ENCODE results near the gene IL16.
A peak's percentile ranks its signal among the peaks of the same experiment; 100 is the strongest.

Gene IL16

DNA sequence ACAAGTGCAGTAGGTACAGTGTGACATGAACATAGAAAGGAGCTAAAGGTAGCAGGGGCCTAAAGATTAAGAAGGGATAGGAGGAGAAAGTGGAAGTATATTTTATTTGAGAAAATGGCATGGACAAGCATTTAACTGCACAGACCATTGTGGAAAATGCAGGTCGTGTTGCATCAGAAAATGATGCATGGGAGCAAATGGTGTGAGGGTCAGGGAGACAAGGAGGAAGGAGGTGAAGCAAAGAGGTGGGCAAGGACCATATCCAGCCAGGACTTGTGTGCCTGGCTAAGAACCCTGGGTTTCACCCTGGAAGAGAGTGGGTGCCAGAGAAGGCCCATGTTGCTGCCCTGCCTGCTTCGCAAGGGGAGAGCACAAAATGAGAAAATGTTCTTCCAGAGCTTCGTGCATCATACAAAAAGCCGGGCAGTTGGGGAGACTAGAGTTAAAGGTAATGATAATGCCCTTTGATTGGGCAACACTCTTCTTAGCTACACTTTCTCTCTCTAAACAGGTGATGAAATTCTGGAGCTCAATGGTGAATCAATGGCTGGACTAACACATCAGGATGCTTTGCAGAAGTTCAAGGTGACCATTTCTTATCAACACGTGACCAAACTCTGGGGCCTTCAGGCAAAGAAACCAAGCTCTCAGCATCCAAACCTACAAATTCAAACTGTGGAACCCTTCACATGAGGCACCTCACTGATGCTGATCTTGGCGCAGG lies 81.8 kb downstream of the IL16 start:
- no peak for DNase-seq

DNA sequence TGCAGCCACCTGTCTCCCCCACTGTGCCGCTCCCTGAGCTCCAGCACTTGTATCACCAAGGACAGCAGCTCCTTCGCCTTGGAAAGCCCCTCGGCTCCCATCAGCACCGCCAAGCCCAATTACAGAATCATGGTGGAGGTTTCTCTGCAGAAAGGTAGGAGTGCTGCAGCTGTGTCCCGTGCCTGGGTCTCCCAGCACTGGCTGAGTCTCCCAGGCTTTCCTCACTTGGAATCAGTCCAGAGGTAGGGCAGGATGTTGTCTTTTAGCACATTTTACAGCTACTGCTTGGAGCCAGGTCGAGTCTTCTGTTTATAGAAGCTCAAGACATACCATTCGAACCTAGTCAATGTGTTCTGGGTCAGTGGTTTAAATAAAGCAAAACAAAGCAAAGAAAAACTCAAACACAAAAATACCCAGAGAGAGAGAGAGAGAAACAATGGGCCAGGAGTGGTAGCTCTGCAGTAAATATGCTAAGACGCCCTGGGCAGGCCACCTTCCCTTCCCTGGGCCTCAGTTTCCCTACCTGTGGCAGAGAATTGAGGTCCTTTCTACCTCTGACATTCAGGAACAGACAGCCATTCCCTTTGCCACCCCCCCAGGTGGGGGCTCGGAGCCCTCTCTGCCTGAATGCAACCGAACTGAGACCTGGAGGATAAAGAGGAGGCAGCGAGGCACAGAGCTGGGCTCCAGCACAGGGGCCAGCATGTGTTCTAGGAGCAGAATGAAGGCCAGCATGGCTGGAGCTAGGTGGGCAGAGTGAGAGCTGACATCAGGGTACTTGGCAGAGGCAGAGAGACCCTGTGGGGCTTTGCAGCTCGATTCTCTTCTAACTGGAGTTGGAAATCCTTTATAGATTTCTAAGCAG lies 83.2 kb downstream of the IL16 start:
- no peak for DNase-seq

DNA sequence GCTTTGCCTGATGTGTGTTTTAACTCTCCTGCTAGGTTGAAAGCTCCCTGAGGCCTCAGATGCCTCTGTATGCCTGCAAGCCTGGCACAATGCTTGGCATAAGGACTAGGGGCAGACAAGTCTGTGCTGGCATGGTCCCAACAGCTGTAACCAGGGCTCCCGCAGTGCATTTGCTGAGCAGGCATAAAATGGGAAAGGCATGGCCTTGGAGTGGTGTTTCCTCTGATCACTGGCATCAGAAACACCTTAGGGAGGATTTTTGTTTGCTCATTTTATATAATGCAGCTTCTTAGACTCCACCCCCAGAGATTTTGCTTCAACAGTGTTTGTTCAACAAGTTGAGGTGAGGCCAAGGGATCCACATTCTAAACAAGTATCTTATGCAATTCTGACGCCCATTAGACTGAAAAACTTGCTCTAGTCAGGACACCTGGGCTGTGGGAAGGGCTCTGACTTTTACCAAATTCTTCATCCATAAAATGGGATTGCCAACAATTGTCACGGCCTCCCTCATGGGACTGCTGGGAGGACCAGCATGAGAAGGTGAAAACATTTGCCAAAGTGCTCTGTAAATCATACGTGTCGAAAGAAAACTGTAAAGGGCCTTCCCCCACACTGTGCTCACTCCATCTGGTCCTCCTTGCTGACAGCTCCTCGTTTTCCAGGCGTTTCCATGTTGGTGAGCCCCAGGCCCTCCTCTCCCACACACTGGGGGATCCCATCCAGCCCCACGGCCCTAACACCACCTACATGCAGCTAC lies 84.2 kb downstream of the IL16 start:
- DNase-seq, result no peak

DNA sequence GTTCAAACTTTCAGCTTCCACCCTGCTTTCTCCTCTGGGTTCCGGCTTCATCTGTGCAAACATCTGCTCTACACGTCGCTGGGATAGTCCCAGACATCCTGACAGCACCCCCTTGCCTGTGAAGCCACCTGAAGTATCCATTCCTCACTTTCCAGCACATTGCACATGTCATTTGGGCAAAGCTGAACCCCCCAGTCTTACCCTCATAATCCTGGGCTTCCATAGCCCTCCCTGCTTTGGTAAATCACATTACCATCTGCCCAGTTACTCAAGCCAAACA lies 84.7 kb downstream of the IL16 start:
- DNase-seq, result no peak

DNA sequence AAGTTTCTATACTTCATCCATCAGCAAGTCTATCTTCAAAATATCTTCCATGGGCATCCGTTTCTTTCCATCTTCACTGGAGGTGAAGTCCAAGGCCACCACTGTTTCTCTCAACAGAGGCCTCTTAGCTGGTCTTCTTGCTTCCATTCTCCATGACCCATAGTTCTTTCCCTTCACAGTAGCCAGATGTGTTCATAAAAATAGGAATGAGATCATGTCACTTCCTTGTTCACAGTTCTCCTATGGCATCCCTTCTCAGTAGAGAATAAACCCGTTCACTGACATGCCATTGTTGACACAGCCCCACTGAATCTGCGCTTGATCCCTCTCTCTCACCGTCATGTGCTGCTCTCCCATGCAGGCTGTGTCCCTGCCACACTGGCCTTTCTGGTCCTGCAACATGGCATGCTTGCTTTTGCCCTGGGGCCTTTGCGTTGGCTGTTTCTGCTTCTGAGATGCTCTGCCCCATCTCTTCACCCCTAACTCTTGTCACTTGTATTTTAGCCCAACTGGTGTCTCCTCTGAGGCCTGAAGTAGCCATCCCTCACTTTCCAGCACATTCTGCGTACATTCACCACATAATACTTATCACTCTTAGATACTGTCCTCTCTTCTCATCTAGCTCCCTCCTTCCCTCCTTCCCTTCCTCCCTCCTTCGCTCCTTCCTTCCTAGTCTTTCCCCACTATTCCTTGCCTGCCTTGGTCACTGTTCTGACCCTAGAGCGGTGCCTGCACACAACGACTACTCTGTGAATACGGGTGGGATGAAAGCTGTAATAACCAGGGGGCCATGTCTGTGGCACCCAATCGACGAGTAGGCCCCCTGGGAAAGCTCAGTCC lies 85.3 kb downstream of the IL16 start:
- DNase-seq, result no peak

DNA sequence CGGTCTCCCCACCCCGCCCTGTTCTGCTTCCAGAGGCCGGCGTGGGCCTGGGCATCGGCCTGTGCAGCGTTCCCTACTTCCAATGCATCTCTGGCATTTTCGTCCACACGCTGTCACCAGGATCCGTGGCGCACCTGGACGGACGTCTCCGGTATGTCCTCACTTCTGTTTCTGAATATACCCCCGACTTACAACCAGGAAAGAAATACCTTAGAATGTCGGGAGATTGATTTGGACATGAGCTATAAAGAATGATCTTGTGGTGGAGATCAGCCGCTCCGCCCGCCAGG lies 85.9 kb downstream of the IL16 start:
- DNase-seq, result no peak

DNA sequence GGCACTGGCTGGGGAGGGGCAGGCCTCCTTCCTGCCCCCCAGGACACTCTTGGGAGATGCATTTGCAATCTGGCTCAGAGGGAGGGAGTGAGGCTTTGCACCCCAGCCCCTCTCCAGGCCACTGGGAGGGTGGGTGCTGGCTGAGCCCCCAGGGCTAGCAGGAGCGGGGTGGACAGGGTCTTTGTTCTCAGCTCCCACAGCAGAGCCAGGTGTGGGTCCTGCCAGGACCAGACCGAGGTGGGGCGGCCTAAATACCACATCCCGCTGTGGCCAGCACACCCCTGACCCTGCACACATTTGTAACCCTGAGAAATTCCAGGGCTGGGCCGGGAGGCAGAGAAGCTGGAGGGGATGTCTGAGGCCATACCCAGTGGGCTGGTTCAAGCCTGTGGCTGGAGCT lies 86.2 kb downstream of the IL16 start:
- DNase-seq, result no peak

DNA sequence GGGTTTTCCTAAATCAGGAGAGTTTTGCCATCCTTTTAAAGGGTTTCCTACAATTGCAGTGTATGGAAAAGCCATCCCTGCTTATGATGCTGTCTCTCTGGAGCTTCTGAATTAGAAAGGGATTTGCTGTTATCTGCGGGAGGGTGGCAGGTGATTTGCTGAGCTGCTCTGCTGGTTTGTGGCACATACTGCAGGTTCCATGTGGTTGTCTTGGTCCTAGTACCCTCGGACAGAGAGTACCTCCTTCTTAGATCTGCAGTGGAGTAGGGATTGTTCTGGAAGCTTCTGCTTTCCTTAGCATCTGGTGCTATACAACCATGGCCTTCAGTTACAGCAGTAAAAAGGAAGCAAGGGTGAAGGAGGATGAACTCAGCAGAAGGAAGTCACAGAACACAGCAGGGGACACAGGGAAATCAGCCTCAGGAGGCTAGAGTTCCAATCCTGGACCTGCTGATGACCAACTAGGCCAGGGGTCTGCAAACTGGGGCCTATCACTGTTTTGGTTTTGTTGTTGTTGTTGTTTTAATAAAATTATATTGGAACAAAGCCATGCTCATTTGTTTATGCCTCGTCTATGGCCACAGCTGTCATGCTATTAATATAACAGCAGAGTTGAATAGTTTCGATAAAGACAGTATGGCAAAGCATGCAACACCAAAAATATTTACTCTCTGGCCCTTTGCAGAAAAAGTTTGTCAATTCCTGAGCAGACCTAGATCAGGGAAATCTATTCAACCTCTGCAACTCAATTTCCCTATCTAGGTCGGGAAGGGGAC lies 87.8 kb downstream of the IL16 start:
- no peak for DNase-seq

DNA sequence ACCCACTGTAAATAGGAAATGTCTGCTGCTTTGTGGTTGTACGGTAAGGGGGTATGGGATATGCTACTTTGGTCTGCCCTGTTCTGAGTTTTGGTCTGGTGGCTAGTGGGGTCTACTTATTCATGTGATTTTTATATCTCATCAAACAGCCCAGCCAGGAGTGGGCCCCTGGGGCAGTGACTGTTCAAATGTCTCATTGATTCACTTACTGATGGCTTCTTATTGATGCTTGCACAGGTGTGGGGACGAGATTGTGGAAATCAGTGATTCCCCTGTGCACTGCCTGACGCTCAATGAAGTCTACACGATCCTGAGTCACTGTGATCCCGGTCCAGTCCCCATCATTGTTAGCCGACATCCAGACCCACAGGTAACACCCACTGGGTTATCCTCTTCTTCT lies 88.8 kb downstream of the IL16 start:
- no peak for DNase-seq

DNA sequence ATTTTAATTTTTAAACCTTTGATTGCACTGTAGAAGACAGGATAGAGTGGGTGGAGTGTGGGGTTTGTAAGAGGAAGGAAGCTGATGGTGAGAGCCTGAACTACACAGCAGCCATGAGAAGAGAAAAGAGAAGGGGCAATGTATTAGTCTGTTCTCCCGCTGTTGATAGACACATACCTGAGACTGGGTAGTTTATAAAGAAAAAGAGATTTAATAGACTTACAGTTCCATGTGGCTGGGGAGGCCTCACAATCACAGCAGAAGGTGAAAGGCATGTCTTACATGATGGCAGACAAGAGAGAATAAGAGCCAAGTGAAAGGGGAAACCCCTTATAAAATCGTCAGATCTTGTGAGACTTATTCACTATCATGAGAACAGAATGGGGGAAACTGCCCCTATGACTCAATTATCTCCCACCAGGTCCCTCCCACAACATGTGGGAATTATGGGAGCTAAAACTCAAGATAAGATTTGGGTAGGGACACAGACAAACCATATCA lies 90.0 kb downstream of the IL16 start:
- DNase-seq, result no peak

DNA sequence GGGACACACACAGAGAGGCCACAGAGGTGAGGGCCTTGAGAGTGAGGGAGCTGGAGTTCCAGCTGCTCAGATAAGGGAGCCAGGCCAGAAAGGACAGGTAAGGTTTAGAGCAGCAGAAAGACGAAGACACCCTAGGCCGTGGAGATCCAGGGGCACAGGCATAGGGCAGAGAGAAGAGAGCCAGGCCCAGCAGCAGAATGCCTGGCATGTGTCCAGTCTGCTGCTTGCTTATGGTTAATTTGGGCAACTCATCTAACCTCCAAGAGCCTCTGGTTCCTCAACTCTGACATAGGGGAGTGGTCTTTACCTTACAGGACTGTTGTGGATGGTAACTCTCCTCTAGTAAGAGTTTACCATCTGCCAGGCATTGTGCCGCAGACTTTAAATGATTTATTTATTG lies 91.4 kb downstream of the IL16 start:
- DNase-seq, result no peak

DNA sequence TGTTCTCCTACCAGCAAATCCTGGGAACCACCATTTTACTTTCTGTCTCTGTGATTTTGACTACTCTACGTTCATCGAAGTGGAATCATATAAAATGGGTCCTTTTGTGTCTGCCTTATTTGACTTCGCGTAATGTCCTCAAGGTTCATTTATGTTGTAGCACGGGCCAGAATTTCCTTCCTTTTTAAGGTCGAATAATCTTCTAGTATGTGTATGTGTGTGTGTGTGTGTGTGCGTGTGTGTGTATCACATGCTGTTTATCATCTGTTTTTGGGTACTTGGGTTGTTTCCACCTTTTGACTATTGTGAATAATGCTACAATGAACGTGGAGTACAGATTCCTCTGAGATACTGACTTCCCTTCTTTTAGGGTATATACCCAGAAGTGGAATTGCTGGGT lies 91.9 kb downstream of the IL16 start:
- DNase-seq, result no peak

DNA sequence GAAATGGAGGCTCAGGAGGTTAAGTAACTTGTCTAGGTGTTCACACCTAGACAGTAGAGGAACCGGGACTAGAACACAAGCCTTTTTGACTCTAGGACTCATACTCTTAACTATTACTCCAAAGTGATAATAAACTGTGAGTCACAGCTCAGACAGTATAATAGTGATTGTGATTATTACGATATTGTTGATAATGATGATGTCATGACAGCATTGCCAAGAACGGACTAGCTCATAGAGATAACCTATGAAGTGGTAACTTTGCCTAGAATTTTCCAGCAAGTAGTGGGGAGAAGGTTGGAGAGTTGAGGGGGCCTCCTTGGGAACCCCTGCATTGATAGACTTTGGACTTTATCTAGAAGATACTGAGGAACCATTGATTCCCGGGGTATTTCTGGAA lies 93.2 kb downstream of the IL16 start:
- DNase-seq, result no peak

DNA sequence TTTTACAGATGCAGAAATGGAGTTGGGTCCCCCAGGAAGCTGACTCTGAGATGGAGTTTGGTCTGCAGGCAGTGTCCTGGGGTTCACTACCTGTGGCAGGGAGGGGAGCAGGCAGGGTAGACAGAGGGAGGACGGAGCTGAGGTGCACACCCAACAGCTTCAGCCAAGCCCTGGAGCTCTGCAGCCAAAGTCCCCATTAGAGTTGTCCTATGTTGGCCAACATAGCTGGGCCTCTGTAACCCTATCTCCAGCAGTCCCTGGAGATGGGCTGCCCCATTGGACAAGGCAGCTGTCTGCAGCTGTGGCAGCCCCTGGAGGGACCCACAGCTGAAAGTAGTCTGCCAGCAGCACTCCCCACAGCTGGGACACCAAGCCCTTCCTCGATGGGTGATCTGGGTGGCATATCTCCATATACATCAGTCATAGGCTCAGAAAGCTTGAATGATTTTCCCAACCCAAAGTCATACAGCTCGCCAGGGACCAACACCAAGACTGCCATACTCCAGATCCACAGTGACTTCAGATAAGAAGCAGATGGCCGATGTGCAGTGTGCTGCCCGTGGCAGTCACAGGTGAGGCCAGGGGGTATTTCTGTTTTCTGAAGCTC lies 95.3 kb downstream of the IL16 start:
- DNase-seq, result no peak

DNA sequence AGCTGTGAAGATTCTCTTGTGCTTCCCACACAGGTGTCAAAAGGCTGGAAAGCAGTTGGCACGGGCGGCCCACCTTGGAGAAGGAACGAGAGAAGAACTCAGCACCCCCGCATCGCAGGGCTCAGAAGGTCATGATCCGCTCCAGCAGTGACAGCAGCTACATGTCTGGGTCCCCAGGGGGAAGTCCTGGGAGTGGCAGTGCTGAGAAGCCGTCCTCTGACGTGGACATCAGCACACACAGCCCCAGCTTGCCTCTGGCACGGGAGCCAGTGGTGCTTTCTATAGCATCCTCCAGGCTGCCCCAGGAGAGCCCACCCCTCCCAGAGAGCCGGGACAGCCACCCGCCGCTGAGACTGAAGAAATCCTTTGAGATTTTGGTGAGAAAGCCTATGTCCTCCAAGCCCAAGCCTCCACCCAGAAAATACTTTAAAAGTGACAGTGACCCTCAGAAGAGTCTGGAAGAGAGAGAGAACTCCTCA lies 95.9 kb downstream of the IL16 start:
- DNase-seq, result peak; percentile 31

DNA sequence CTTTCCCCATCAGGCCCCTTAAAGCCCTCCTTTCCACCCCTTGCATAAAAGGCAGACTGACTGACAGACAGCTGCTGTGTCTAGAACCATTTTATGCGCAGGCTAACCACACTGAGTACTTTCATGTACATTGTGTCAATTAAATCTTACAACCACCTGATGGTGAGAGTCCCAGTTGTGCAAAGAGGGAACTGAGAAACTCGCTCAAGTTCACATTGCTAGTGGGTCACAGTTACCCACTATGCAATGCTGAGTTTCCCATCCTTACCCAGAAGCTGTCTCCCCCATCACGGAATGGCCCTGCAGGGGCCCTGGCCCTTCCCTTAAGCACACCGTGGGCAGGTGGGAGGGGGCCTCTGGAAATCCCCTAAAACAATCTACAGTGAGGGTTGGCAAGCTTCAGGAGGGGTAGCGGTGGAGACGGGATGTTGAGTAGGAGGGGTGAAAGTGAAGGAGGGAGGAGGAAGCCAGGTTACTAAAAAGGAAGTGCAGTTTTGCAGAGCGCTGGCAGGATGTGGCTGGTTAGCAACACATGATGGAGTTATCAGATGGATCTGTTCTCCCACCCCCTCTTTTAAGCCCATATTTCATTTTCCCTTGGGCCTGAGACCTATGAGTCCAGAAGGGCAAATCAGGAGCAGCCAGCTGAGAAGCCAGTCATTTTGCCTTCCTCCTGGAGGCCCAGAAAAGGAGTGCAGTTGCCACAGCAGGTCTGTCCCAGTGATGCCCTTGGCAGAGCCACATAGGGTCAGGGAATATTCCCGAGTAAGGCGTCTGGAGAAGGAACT lies 97.2 kb downstream of the IL16 start:
- DNase-seq, result peak; percentile 89

DNA sequence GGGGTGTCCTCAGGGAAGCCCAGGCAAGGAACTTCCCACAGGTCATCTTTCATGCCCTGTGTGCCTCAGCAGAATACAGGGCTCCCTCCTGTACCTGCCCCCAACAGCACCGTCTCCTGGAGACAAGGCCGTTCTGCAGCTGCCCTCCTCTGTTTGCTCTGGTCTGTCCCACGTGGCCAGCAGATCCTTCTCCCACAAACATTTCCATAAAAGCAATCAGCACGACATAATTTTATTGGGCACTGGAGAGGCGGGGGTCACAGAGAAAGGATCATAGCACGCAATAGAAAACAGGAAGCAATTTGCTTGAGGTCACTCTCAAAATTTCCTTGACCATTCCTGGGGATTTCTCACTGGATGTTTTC lies 97.8 kb downstream of the IL16 start:
- peak; percentile 39 for DNase-seq

DNA sequence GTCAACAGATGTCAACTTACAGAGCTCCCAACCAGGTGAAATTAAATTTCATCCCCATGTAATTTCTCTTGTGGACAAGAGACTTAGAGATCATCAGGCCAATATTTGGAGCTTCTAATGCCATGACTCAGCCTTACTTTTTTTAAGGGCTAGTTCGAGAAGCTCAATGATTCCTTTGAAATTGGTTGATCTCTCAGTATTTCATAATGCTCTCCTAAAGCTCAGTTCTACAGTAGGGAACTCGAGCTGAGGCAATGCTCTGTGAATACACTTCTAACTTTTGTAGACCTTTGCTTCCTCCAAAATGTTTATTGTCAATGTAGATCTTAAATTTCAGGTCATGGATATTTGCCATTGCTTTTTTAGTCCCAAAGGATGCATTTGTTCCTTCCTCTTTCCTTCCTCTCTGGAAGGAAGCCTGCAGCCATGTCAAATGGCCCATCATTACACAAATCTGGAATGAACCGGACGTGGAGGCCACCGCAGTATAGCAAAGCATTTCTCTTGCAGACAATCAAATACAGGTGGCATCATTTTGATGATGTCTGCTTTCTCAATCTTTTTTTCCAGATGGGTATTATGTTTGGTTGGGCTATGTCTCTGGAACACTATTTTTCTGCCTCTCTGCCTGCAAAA lies 98.9 kb downstream of the IL16 start:
- DNase-seq, result peak; percentile 49

DNA sequence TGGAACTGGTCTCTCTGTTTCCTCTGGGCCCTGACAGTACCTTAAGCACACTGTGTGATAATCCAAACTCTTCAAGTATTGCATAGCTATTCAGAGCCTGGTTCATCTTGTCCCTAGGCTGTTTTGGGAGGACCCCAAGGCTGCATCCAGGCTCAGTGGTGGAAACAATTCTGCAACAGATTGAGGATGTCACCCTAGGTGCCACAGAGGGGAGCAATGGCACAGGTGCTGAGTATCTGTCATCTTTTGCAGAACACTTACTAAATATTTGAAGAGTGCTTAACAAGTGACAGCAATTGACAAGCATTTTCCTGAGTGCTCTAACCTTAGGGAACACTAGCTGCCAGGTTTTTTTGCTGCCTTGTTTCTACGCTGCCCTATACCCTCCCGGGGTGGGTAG lies 99.5 kb downstream of the IL16 start:
- no peak for DNase-seq

DNA sequence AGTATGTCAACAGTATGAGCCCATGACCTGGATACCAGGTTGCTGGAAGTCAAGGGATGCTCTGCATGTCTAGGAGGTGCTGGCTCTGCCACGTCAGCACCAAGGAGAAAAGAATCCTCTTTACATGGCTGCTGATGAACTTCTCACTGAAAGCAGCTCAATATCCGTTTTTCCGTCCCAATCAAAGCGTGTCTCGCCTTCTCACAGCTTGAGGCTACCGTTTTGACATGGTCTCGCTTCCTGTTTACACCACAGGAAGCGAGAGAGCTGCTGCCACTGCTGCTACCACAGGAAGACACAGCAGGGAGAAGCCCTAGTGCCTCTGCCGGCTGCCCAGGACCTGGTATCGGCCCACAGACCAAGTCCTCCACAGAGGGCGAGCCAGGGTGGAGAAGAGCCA lies 100.0 kb downstream of the IL16 start:
- DNase-seq, result peak; percentile 94

Measured in activated CD4-positive, alpha-beta T cell treated with anti-CD3 and anti-CD28 coated beads, Interleukin-2, Interleukin-6, amounts not matched to agents 100 ng/mL and 50 ng/mL, durations not matched to agents 16 hours and 8 hours (primary cell).